Measurements from ENCODE around the gene TRAK2. TPM values are rescaled to one million over a fixed set of nuclear protein-coding genes. Genes with fewer than 3 reads are reported as not detected.
A peak's percentile ranks its signal among the peaks of the same experiment; 100 is the strongest.

Gene TRAK2
- total RNA-seq, 3 donors from 2014 or later (not counting 1 experiment from before 2014, with no cell fraction given), result 19.2 to 29.4 (median 26.2) TPM

DNA sequence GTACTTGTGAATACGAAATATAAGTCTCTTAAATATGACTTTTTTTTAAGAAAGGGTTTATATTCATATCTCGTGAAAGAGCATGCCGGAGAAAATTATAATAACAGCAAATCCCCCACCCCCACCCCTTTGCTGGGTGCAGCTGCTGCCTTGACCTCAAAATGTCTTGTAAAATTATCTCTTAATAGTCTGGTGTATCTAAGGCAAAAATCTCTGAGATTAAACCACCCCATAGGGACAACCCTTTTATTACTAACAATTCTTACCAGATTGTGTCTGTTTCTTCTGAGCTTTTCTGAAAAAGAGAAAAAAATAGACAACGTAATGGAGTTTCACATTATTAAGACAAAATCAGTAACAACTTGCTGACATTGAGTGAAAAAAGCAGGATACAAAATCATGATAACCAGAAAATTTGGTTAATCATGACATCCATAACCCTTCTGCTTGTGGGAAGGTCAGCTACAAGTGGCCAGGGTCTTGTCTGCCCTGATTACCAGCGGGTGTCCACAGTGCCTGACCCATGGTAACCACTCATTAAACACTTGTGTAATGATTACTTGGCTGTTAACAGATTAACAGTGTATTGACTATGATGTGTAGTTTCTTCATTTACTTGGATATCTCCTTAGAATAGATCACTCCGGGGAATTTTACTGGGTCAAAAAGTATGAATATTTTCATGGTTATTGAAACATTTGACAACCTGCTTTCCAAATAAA, 1.8 kb upstream of the TRAK2 start:
- peak overlapping the region in 1 of 2 donors; percentile 69 for H3K27ac Mint-ChIP-seq
- H3K9me3 Mint-ChIP-seq, result no peaks in the 10 kb centered on the region
- DNase-seq (no peak), ATAC-seq (no peak)
- Histone ChIP-seq H3K9me3 (ENCODE audit: control insufficient read depth, insufficient read depth, low read length) (no peaks in the 10 kb centered on the region), H3K4me1 (ENCODE audit: control insufficient read depth, insufficient read depth, low read length) (peaks cover 10% of the 10 kb centered on the region), H3K27ac (ENCODE audit: low read length) (no peak overlapping the region), H3K27me3 (ENCODE audit: control insufficient read depth, insufficient read depth, low read length) (no peaks in the 10 kb centered on the region), H3K36me3 (ENCODE audit: control insufficient read depth, insufficient read depth, low read length) (peaks cover 2% of the 10 kb centered on the region), H3K4me3 (ENCODE audit: low read length) (no peak overlapping the region)
- no peaks in the 10 kb centered on the region for H3K27me3 Mint-ChIP-seq (ENCODE audit: low read depth in 2 of 2)
- intact Hi-C loops (cut with micrococcal nuclease), result loop anchor here (5.0 kb wide), 3 partner anchors 566 to 1784 kb away; partner anchors contain the start of genes CYP20A1, NIF3L1 and PPIL3
- peaks cover 15 to 25% of the 10 kb centered on the region in 2 donors for H3K4me1 Mint-ChIP-seq
- 100% methylated on average over 2 of the region's 6 CpGs for WGBS (ENCODE audit: insufficient coverage)
- no peaks in the 10 kb centered on the region for H3K36me3 Mint-ChIP-seq
- TF ChIP-seq, protein P1, sequence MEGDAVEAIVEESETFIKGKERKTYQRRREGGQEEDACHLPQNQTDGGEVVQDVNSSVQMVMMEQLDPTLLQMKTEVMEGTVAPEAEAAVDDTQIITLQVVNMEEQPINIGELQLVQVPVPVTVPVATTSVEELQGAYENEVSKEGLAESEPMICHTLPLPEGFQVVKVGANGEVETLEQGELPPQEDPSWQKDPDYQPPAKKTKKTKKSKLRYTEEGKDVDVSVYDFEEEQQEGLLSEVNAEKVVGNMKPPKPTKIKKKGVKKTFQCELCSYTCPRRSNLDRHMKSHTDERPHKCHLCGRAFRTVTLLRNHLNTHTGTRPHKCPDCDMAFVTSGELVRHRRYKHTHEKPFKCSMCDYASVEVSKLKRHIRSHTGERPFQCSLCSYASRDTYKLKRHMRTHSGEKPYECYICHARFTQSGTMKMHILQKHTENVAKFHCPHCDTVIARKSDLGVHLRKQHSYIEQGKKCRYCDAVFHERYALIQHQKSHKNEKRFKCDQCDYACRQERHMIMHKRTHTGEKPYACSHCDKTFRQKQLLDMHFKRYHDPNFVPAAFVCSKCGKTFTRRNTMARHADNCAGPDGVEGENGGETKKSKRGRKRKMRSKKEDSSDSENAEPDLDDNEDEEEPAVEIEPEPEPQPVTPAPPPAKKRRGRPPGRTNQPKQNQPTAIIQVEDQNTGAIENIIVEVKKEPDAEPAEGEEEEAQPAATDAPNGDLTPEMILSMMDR (IDR thresholded peaks at IDR 0.05), result no peak
- peak overlapping the region; percentile 91 for H3K4me3 Mint-ChIP-seq

DNA sequence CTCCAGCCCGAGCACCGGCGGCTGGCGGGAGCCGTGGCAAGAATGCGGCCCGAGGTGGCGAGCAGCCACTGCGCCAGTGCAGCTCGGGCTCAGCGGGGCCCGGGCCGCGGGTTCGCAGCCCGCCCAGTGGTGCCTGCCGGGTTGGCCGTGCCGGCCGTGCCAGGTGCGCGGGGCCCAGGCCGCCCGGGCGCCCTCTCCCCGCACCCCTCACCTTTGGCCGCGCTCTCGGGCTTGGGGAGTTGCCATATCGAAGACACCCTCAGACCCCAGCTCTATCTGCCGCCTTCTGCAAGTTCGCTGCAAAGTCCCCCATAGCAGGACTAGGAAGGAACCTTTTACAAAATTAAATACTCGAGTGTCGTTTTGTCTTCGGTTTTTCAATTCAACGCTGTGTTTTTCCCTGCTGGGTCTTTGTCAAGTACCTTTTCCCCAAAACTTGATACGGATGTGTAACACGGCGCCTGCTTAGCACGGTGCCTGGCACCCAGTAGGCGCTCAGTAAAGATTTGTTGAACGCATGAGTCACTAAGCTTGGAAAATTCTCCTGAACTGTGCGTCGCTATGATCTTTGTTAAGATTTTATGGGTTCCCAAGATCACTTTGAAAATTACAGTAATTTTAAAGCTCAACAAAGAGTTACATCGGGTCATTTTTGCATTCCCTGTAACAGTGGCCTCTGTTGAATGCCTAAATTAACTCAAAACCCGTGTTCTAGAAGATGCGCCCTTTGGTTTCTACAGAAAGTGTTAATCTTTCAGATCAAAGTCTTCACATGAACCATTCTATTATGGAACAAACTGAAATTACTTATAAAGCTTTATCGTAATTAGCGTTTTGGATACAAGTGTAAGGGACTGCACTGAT, 1.0 kb upstream of the TRAK2 start:
- no peaks in the 10 kb centered on the region for H3K27me3 ChIP-seq (ENCODE audit: control insufficient read depth, insufficient read depth, low read length)
- 11% methylated on average over 47 of the region's 49 CpGs for WGBS (ENCODE audit: insufficient coverage)
- no peaks in the 10 kb centered on the region for H3K36me3 Mint-ChIP-seq
- DNase-seq, result no peak
- H3K4me3 Mint-ChIP-seq, result peak overlapping the region; percentile 91
- H3K27ac ChIP-seq (ENCODE audit: low read length), result peak overlapping the region; percentile 28
- H3K36me3 ChIP-seq (ENCODE audit: control insufficient read depth, insufficient read depth, low read length), result peaks cover 2% of the 10 kb centered on the region
- H3K27me3 Mint-ChIP-seq (ENCODE audit: low read depth in 2 of 2), result no peaks in the 10 kb centered on the region
- peak in 1 of 3 donors; percentile 15 for ATAC-seq
- H3K9me3 ChIP-seq (ENCODE audit: control insufficient read depth, insufficient read depth, low read length), result no peaks in the 10 kb centered on the region
- intact Hi-C loops (cut with micrococcal nuclease), result loop anchor here (5.0 kb wide), 3 partner anchors 565 to 1785 kb away; partner anchors contain the start of genes CYP20A1, NIF3L1 and PPIL3
- no peaks in the 10 kb centered on the region for H3K9me3 Mint-ChIP-seq
- H3K4me1 Mint-ChIP-seq, result peaks cover 23 to 32% of the 10 kb centered on the region in 2 donors
- peak overlapping the region; percentile 69 to 99 for H3K27ac Mint-ChIP-seq
- H3K4me1 ChIP-seq (ENCODE audit: control insufficient read depth, insufficient read depth, low read length), result peaks cover 10% of the 10 kb centered on the region
- TF ChIP-seq, protein P1 (IDR thresholded peaks at IDR 0.05), result no peak
- H3K4me3 ChIP-seq (ENCODE audit: low read length), result peak overlapping the region; percentile 65

DNA sequence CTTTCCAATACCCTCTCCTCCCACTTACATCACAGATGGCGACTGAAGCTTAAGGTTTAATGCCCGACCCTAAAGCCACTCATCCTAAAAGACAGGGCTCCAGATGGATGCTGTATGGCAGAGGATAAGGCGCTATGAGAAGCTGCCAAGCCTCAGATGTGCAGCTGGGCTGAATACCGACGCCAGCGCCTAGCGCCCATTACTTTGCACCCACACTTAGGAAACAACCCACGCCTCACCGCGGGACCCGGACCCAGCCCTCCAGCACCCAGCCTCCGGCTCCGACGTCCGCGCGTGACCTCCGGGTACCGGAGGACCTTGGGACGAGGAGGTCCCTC, 335 bp downstream of the TRAK2 start:
- Histone ChIP-seq H3K27me3 (ENCODE audit: control insufficient read depth, insufficient read depth, low read length) (no peaks in the 10 kb centered on the region), H3K27ac (ENCODE audit: low read length) (peak overlapping the region; percentile 72), H3K36me3 (ENCODE audit: control insufficient read depth, insufficient read depth, low read length) (no peaks in the 10 kb centered on the region), H3K9me3 (ENCODE audit: control insufficient read depth, insufficient read depth, low read length) (no peaks in the 10 kb centered on the region), H3K4me1 (ENCODE audit: control insufficient read depth, insufficient read depth, low read length) (peaks cover 10% of the 10 kb centered on the region), H3K4me3 (ENCODE audit: low read length) (peak overlapping the region; percentile 65)
- Mint-ChIP-seq H3K36me3 (no peaks in the 10 kb centered on the region), H3K27ac (peak overlapping the region; percentile 95 to 99), H3K4me3 (peak overlapping the region; percentile 98), H3K4me1 (peaks cover 29 to 38% of the 10 kb centered on the region in 2 donors), H3K27me3 (ENCODE audit: low read depth in 2 of 2) (no peaks in the 10 kb centered on the region), H3K9me3 (no peaks in the 10 kb centered on the region)
- peak; percentile 10 to 18 (median 15) for ATAC-seq
- no peak for DNase-seq
- intact Hi-C loops (cut with micrococcal nuclease), result loop anchor here (1.0 to 5.0 kb wide), 6 partner anchors 191 to 1786 kb away; partner anchors contain the start of genes CYP20A1, NIF3L1 and PPIL3
- TF ChIP-seq, protein P1 (IDR thresholded peaks at IDR 0.05), result no peak
- under 1% methylated on average over 19 of the region's 20 CpGs for WGBS (ENCODE audit: insufficient coverage)
